IPS-NIHi7 (cell line): Measurements from ENCODE around the gene SULT4A1.

Experiments
- DNase-seq: peaks from one replicate; pipeline ENCODE4 v3.0.0; 2012; ENCODE audit warnings: mixed read lengths; ENCODE audit errors: extremely low spot score

SULT4A1 gene

DNA sequence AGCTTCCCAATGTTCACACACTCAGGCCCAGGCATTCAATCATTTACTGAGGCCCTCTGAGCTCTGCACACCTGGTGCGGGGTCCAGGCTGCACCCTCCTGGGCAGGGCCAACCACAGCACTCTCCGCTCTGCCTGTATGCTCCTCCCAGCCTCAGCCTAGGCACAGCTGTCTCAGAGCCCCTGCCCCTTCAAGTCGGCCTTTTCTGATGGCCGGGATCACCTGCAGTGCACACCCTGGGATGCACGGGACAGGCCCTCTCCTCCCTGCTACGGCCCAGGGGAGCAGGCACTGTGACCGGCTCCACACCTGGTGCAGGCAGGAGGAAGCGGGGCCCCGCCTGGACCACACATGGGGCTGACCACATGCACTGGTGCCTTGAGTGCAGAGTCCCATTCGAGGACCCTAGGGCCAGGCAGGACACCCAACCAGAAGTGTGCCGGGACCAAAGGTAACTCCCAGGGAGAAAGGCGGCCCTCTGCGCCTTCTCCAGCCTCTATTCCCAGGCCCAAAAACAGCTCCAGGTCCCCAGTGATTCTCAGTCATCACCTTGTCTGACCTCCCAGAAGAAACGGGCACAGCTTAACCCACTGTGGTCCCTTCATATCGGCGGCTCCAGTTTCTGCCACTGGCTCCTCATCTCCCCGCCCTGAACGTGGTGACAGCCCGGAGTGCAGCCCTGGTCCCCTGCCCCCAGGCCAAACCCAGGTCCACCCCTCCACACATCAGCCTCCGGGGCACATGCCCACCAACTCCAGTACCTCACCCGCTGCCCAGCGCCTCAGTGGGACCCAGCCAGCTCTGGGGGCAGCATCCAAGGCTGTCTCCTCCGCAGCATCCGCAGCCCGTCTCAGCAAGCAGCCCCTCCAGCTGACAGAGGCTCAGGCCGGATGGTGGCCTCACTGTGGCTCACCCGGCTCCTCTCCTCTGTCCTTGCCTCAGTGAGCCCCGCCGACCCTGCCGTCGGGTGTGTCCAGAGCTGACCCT lies 17.5 kb downstream of the SULT4A1 start:
- DNase-seq, result no peak

DNA sequence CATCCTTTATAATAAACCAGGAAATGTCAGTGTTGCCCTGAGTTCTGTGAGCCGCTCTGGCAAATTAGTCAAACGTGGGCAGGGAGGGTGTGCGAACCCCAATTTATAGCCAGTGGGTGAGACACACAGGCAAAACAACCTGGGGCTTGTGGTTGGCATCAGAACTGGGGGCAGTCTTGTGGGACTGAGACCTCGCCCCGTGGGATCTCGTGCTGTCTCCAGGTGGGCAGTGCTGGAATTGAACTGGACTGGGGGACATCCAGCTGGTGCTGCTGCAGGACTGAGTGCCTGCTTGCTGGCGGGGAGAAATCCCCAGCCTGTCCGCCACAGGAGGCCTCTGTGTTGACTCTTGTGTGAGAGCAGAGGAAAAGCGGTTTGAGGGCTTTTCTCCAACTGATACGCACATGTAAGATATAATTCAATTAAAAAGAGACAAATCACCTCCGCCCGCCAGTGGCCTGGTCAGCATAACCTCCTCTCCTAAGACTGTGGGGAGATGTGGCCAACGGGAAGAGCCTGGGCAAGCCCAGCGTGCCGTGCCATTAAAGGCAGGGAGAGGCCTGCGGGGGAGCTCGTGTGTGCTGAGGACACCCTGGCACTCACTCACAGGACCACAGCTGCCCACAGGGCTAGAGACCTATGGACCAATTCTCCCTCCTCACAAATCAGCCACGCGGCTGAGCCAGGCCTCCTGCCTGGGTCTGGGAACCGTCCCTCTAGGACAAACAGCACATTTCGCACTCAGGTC lies 18.4 kb downstream of the SULT4A1 start:
- DNase-seq, result no peak

DNA sequence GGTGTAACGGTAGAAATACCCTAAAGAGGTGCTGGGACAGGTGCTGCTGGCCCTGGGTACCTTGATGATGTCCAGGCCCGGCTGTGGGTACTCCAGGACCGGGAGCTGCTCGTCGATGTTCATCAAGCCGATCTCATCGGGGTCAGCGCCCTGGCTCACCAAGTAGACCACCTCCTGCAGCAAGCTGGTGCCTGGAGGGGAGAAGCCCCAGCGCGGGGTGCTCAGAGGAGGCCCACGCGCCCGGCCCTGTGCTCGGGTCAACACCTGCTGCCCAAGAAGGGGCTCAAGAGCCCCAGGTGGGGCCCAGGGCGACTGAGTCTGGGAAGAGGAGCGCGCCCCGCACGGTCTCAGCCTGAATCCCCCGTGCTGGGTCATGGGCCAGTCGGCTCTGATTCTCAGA lies 20.6 kb downstream of the SULT4A1 start:
- no peak for DNase-seq

DNA sequence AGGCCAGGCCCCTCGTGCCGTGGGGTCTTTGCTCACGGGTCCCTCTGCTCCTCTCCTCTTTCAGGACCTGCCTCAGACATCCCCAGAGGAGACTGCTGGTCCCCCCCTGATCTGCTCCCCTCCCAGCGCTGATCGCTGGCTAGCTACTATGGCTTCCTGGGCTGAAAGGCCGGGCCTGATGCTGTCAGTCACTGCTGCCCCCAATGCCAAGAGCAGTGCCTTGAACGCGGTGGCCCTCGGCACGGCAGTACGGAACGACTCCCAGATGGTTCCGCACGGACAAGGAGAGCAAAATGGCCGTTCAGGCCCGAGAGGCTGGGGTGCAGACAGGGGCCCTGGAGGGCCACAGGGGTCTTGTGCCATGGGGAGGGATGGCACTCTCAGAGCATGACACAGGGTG lies 21.5 kb downstream of the SULT4A1 start:
- no peak for DNase-seq

DNA sequence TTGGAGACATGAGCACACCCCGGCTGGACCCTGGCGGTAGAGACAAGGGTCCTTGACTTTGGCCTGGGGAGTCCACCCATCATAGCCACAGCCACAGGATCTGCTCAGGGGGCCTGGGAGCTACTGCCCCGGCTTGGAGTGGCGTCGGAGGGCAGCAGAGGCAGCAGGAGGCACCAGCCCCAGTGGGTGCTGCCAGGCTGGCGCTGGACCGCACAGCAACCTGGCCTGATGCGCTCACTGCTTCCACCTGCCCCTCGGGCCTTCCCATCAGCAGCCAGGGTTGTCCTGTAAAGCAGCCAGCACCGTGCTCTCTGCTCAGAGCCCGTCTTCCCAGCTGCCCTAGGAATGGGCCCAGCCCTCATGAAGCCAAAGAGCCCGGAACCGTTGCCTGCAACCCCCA lies 21.9 kb downstream of the SULT4A1 start:
- DNase-seq, result no peak

DNA sequence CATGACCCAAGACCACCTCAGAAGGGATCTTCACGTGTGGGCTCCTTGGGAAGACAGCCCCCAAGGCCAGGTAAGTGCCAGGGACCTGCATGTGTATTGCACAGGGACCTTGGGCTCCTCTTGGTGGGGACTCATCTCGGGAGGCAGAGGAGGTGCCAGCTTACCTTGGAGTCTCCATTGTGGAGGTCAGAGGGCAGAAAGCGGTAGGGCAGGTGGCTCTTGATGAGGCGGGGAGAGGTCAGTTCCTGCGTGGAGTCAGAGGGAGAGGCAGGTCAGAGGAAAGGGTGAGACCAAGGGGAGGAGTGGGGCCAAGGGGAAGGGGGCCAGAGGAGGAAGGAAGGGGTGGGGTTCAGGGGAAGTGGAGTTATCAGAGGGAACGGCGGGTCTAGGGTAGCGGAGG lies 22.5 kb downstream of the SULT4A1 start:
- DNase-seq, result no peak

DNA sequence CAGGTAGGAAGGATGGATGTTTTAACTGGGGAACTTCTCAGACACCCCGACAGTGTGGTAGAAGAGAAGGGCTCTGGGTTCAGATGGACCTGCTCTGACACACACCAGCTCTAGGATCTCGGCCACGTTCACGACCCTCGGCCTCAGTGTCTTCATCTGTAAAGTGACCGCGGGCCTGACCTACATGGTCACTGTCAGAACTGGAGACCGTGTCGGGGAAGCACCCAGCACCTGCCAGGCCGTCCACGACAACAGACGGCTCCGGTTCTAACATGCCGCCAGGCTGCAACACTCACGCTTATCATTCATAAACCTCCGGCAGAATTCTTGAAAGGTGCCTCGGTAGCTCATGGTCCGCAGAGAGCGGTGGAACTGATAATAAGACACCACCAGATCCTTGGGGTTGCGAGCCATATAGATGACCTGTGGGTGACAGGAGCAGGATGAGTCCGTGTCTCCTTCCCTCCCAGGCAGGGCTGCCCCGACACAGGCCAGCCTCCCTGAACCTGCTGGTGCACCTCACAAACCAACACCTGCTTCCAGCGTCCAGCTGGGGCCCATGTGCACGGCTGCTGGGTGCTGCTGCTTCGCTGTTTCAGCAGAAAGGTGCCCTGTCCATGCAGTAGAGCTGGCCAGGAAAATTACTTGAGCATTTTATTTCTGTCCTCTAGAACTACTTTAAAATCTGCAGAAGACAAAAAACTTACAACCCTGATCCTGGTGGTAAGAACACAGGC lies 23.6 kb downstream of the SULT4A1 start:
- no peak for DNase-seq

DNA sequence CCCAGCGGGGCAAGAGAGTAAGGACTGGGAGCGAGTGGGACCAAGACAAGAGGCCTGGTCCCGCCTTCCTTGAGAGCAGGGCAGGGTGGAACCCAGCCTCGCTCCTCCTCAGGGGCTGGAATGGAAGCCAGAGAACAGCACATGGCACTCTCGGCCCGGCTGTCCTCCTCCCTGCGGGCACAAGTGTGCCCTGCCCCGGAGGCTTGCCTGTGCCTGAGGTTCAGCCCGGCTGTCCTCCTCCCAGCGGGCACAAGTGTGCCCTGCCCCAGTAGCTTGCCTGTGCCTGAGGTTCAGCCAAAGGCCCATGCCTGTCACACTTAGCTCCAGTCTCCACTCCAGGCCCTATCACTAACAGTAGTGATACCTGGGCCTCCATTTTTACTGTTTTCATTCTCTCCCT lies 24.2 kb downstream of the SULT4A1 start:
- DNase-seq, result no peak

DNA sequence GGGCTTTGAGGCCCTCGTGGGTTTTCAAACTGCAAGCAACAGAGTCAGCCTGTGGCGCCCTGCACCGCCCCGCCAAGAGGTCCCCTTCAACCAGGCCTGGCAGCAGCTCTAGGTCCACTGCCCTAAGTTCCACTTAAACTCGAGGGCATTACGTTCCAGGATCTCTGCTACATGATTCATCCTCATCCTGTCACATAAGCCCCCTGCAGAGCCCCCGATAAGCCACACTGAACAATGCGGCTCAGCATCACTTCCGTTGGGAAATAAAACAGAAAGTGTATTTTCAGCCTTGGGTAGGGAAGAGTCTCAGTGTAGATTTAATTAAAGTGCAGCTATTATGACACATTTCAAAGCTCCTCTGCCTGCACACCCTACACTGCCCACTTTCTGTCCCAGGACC lies 24.6 kb downstream of the SULT4A1 start:
- no peak for DNase-seq

DNA sequence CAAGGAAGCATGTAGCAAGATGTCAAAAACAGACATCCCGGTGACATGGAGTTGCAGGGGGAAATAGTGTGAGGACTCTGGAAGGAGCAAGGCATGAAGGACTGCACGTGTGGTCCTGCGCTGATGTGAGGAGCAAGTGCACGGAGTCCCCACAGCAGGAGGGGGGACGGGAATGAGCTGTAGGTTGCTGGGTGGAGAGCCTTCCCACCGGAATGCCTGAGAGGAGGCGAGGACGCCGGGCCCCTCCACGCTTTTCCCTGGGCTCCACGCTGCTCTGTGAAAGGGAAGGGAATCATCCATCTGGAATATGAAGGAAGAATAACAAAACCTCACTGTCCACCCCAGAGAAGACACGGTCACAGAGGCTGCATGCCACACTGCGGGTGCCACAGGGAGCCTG lies 26.6 kb downstream of the SULT4A1 start:
- no peak for DNase-seq

DNA sequence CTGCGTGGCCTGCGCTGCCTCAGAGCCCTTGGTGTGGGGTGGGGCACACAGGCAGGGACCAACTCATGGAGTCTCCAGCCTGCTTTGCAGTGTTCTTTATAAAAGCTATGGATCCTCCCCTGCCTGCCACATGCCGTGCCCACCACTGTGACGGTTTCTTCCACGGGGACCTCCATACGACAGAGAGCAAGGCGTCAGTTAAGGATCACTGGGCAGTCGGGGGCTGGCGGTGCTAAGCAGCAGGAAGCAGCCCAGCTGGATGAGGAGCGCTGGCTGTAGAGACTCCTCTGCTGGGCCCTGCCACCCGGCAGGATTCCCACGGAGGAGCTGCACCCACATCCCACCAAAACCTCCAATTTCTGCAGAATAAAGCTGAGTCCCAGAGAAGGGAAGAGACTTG lies 27.1 kb downstream of the SULT4A1 start:
- no peak for DNase-seq

DNA sequence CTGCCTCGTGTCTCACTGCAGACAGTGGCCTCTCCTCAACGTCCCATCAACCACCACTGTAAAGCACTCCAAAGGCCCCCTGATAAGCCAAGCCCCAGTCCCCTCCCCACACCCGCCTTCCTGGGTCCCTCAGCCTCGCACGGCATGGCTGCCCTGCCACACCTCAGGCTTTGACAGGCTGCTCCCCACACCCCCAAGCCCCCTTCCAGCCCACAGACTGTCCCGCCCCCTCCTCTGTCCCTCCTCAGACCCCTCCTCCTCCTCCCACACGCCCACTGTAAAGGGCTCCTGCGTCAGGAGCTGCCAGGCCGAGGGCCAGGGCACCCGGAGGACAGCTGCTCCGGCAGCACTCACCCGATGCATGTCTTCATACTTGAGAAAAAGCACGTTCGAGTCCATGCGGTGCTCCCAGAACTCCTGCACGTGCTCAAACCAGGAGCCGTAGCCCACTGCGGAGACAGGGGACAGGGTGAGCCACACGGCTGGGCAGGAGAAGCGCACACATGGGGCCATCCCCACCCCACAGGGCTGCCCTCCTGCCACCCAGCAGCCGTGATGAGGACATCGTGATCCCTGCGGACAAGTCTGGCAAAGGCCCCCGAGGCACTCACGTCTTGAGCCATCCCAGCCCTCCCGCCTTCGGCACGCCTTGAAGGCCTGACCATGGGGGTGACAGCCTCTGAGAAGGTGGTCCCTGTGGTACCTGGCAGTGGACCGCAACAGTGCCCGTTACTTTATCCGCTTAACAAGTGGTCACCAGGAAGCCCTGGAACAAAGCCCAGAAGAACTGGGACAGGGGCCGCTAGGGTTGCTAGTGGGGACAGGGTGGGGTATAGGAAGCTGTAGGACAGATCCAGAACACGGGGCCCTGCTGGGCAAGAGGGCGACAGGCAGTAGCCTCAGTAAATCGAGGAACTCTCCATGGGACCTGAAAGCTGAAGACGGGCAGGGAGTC lies 28.8 kb downstream of the SULT4A1 start:
- no peak for DNase-seq

DNA sequence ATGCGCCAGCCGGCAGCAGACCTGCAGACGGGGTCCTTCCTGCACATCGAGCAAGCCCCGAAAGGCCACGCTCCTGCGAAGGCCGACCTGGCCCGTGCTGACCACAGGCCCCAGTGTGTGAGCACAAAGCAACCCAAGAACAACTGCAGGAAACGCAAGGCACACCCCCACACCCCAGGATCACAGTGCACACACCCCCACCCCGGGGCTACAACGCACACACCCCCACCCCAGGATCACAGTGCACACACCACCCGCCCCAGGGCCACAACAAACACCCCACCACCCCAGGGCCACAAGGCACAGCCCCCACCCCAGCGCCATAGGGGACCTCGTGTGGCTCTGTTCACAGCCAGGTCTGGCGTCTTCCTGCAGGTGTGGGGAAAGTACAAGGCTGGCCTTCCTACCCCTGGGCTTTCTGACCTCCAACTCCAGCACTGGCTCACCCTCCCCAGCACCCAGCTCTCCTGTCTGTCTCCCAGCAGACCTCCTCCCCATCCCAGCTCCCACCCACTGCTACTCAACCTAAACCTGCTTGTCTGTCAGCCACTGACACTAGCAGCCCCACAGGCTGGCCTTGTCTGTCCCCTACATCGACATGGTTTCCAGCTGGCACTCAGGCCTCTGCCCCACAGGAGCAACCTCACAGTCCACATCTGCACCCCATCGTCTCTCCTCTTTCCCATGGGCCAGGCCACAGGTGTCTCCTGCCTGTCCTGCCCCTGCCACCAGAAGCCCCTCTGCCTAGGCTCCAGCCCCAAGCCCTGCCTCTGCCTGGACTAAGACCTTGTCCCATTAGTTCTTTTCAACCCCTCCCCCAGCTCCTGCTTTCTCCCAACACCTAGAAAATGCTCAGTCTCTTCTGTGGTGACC lies 29.7 kb downstream of the SULT4A1 start:
- no peak for DNase-seq

DNA sequence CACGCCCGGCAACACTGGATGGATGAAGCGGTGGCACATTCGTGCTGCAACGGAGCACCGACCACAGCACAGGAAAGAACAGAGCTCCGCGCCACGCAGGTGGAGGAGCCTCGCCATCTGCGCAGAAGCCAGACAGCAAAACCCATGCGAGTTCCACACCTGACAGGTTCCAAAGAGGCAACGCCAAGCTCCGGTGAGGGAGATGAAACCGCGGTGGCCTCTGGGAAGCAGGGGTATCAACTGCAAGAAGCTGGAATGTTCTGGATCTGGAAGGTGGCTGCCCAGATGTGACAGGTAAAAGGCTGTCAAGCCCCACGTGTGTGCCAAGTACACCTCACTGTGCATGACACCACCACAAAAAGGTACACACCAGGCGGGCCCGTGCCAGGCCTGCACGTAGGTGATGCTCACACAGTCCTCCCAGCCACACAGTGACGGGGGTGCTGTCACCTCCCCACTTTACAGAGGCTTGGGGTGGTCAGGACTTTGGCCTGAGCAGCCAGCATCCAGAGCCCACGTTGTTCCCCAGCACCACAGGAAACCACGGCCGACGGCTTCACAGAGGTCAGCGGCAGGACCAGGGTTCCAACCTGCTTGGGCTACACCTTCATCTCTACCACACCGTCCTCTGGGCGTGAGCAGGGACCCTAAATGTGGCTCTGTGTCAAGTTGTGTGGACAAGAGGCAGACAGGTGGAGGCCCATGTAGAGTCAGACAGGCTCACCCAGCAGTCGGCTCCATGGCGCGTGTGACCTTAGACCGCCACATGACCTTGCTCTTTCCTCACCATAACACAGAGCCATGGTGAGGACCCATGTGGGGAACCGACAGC lies 30.5 kb downstream of the SULT4A1 start:
- DNase-seq, result no peak

DNA sequence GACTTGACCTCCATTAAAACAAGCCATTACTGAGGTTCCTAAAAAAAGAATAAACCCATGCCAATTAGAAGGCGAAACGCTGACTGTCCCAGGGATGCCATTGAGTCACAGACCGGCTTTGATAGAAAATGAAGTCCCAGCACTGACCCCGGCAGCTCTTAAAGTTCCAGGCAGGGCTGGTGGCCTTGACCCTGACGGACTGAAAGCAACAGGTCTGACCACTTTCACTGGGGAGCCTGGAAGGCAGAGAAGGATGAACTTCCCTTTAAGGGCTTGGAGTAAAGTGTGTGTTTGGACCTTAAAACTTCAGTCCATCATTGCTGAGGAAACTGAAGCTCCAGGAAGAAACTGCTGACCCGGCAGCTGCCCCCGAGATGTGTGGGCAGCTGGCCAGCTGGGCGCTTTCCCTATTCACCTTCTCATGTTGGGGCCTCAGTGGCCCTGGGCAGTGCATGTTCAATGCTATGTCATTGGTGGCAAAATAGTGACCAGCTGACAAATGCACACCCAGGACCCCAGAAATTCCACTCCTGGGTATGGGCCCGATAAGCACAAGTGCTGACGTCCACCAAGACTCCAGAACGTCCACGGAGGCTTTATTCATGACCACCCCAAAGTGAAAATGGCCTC lies 31.3 kb downstream of the SULT4A1 start:
- no peak for DNase-seq

DNA sequence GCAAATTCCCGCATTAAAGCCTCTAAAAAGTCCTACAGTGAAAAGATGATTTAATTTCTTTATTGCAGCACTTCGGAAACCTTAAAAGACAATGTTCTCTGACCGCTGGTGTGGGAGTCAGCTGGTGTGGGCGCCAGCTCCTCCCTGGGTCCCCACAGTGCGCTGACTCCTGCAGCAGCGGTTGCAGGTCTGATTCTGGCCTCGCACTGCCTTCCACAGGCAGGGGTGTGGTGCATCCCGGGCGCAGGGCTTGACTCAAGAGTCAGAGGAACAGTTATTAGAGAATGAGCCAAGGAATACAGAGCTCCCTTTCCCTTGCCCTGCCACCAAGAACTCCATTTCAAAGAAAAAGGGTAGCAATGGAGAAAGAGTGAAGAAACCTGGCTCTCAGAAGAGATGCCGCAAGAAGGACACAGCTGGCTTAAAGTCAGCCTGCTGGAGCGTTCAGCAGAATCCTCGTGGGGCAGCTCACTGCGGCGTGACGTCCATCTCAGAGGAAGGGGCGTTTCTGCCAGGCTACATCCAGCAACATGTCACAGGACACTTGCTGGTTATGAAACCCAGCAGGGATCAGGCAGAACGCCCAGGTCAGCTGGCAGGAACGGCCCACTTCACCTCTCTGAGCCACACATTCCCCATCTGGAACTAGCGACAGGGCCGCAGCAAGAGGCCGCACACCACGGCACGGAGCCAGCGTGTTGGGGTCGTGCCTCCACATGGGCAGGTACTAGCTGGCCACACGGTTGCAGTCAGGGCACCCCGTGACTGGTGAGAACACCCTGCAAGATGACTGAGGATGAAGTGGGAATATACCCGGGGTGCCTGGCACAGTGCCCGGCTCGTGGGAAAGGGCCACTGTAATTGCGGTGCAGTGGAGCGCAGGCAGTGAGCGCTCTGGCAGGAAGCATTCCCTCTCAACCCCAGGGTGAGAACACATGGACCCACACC lies 32.1 kb downstream of the SULT4A1 start:
- DNase-seq, result no peak

DNA sequence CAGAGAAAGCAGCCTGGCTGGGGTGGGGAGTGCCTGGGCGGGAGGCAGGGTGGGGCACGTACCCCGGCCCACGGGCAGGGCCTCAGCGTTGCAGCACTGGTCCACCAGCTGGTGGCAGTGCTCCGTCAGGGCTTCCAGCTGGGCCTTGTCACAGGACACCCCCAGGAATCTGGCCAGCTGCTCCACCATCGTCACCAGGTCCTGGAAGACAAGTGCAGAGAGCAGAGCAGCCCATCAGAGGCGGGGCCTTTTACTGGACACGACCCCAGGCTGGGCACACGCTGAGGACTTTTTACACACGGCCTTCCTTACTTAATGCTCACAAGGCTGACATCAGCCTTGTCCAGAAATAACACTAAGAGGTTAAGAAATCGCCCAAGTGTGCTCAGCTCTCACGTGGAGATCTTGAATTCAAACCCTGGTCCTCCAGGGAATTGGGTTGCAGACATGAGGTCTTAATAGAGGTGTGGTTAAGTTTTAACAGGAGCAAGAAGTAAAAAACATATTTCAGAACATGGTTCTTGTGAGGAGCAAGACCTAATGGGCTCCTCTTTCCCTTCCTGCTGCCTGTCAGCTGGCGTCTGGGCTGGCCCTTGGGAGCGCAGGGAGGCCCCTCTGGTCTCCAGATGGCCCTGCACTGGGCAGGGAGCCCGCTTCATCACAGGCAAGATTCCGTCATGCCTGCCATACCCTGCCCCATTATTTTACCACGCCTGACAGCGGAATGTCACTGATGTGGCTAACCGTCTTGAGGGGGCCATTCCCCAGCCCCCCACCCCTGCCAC lies 33.1 kb downstream of the SULT4A1 start:
- peak; percentile 60 for DNase-seq
